ENCODE data around the gene NDUFV1. TPM values are rescaled to one million over a fixed set of nuclear protein-coding genes. Genes with fewer than 3 reads are reported as not detected.
A peak's percentile ranks its signal among the peaks of the same experiment; 100 is the strongest.
"Not testable (repeated sequence)": the region's sequence is repeated elsewhere in the genome, so short reads cannot be mapped to it uniquely, and the experiment has no call there.

The NDUFV1 gene
- 100 to 1,000 TPM; 375 to 462 (median 435) TPM for total RNA-seq
- 380 TPM for polyA plus RNA-seq
- long read RNA-seq, donor 1, transcript NDUFV1-228 (2 exons, 573 nt): minor isoform, 8 of 801 reads
- long read RNA-seq, donor 1, transcript NDUFV1-201 (10 exons, 1,596 nt): major isoform, 597 of 801 reads
- long read RNA-seq, donor 1, transcript NDUFV1-216 (10 exons, 1,503 nt): minor isoform, 9 of 801 reads
- long read RNA-seq, donor 1, partial matches to known transcripts: 164 of 801 reads
- long read RNA-seq, donor 1, other reads (novel, unspliced or antisense): 21 of 801 reads
- long read RNA-seq, donor 2, transcript NDUFV1-228 (2 exons, 573 nt): minor isoform, 13 of 529 reads
- long read RNA-seq, donor 2, transcript NDUFV1-201 (10 exons, 1,596 nt): major isoform, 370 of 529 reads
- long read RNA-seq, donor 2, transcript NDUFV1-220 (3 exons, 736 nt): minor isoform, 6 of 529 reads
- long read RNA-seq, donor 2, partial matches to known transcripts: 108 of 529 reads
- long read RNA-seq, donor 2, other reads (novel, unspliced or antisense): 24 of 529 reads
- long read RNA-seq, donor 3, transcript NDUFV1-228 (2 exons, 573 nt): minor isoform, 8 of 2,334 reads
- long read RNA-seq, donor 3, transcript NDUFV1-201 (10 exons, 1,596 nt): major isoform, 2,097 of 2,334 reads
- long read RNA-seq, donor 3, transcript NDUFV1-216 (10 exons, 1,503 nt): minor isoform, 21 of 2,334 reads
- long read RNA-seq, donor 3, transcript NDUFV1-202 (10 exons, 1,512 nt): minor isoform, 8 of 2,334 reads
- long read RNA-seq, donor 3, partial matches to known transcripts: 88 of 2,334 reads
- long read RNA-seq, donor 3, other reads (novel, unspliced or antisense): 110 of 2,334 reads
- long read RNA-seq, donor 4, transcript NDUFV1-216 (10 exons, 1,503 nt): minor isoform, 5 of 516 reads
- long read RNA-seq, donor 4, transcript NDUFV1-228 (2 exons, 573 nt): minor isoform, 6 of 516 reads
- long read RNA-seq, donor 4, transcript NDUFV1-201 (10 exons, 1,596 nt): major isoform, 389 of 516 reads
- long read RNA-seq, donor 4, partial matches to known transcripts: 88 of 516 reads
- long read RNA-seq, donor 4, other reads (novel, unspliced or antisense): 23 of 516 reads

- no peaks in the 10 kb centered on the region for H3K4me1 ChIP-seq (ENCODE audit: control insufficient read depth, insufficient read depth, low read length)
- no peaks in the 10 kb centered on the region for H3K9me3 ChIP-seq (ENCODE audit: control insufficient read depth, low read length)
- H3K4me3 ChIP-seq (ENCODE audit: low read length): peak within 1 kb of the TSS; percentile 67
- intact Hi-C loops (cut with DNase I): no loop called here
- DNase-seq (peak; percentile 98 to 99 (median 99)), ATAC-seq (peak; percentile 98 to 99)
- under 1% methylated on average over 69 of the region's 69 CpGs for WGBS
- H3K27me3 ChIP-seq (ENCODE audit: control insufficient read depth, insufficient read depth): no peaks in the 10 kb centered on the region
- peak within 1 kb of the TSS; percentile 51 for H3K27ac ChIP-seq (ENCODE audit: low read length)
These were observed at the start of gene NDUFV1 for GRCh38 chr11:67606492-67607295. NDUFV1 (plus strand) TSS chr11:67606936; CDS start chr11:67607005, 69 bp downstream.

- intact Hi-C loops (cut with DNase I): no loop called here
- Histone ChIP-seq H3K4me1 (ENCODE audit: control insufficient read depth, insufficient read depth, low read length) (no peaks in the 10 kb centered on the region), H3K27me3 (ENCODE audit: control insufficient read depth, insufficient read depth) (no peaks in the 10 kb centered on the region), H3K27ac (ENCODE audit: low read length) (peak overlapping the region; percentile 81), H3K4me3 (ENCODE audit: low read length) (peak overlapping the region; percentile 5), H3K9me3 (ENCODE audit: control insufficient read depth, low read length) (no peaks in the 10 kb centered on the region)
- ATAC-seq: peak; percentile 89 to 90
- peak; percentile 68 to 78 (median 75) for DNase-seq
- WGBS: 39% methylated on average over 19 of the region's 19 CpGs
These were observed 48.5 kb upstream of the NDUFV1 start for GRCh38 chr11:67558084-67558772.

GRCh38 chr11:67561971-67562619 is 44.6 kb upstream of the NDUFV1 start:
- Histone ChIP-seq H3K27ac (ENCODE audit: low read length) (no peak overlapping the region), H3K4me1 (ENCODE audit: control insufficient read depth, insufficient read depth, low read length) (no peaks in the 10 kb centered on the region), H3K9me3 (ENCODE audit: control insufficient read depth, low read length) (no peaks in the 10 kb centered on the region), H3K27me3 (ENCODE audit: control insufficient read depth, insufficient read depth) (no peaks in the 10 kb centered on the region), H3K4me3 (ENCODE audit: low read length) (no peak overlapping the region)
- ATAC-seq (no peak), DNase-seq (no peak)
- 79% methylated on average over 10 of the region's 10 CpGs for WGBS
- intact Hi-C loops (cut with DNase I): no loop called here

GRCh38 chr11:67562963-67563704 is 43.6 kb upstream of the NDUFV1 start:
- DNase-seq: no peak
- no peak for ATAC-seq
- Histone ChIP-seq H3K27ac (ENCODE audit: low read length) (peak overlapping the region; percentile 43), H3K9me3 (ENCODE audit: control insufficient read depth, low read length) (no peaks in the 10 kb centered on the region), H3K4me3 (ENCODE audit: low read length) (no peak overlapping the region), H3K27me3 (ENCODE audit: control insufficient read depth, insufficient read depth) (no peaks in the 10 kb centered on the region), H3K4me1 (ENCODE audit: control insufficient read depth, insufficient read depth, low read length) (no peaks in the 10 kb centered on the region)
- intact Hi-C loops (cut with DNase I): no loop called here
- WGBS: 66% methylated on average over 10 of the region's 10 CpGs

GRCh38 chr11:67563705-67564114 is 43.0 kb upstream of the NDUFV1 start:
- H3K27ac ChIP-seq (ENCODE audit: low read length): peak overlapping the region; percentile 43
- H3K9me3 ChIP-seq (ENCODE audit: control insufficient read depth, low read length); H3K27me3 ChIP-seq (ENCODE audit: control insufficient read depth, insufficient read depth); intact Hi-C loops (cut with DNase I); H3K4me3 ChIP-seq (ENCODE audit: low read length); H3K4me1 ChIP-seq (ENCODE audit: control insufficient read depth, insufficient read depth, low read length): not testable (repeated sequence)
- WGBS: 24% methylated on average over 11 of the region's 11 CpGs
- DNase-seq (peak in 2 of 3 donors; percentile 68 to 78), ATAC-seq (peak; percentile 82 to 90)

- Histone ChIP-seq H3K4me3 (ENCODE audit: low read length) (no peak overlapping the region), H3K4me1 (ENCODE audit: control insufficient read depth, insufficient read depth, low read length) (no peaks in the 10 kb centered on the region), H3K27ac (ENCODE audit: low read length) (no peak overlapping the region), H3K9me3 (ENCODE audit: control insufficient read depth, low read length) (no peaks in the 10 kb centered on the region), H3K27me3 (ENCODE audit: control insufficient read depth, insufficient read depth) (no peaks in the 10 kb centered on the region)
- DNase-seq (no peak), ATAC-seq (no peak)
- intact Hi-C loops (cut with DNase I): no loop called here
- 93% methylated on average over 4 of the region's 4 CpGs for WGBS
These were observed 42.5 kb upstream of the NDUFV1 start for GRCh38 chr11:67564230-67564629.

- 49% methylated on average over 6 of the region's 6 CpGs for WGBS
These were observed 35.3 kb upstream of the NDUFV1 start for GRCh38 chr11:67571443-67571842.

GRCh38 chr11:67572305-67572704 is 34.4 kb upstream of the NDUFV1 start:
- Histone ChIP-seq H3K27ac (ENCODE audit: low read length) (no peak overlapping the region), H3K9me3 (ENCODE audit: control insufficient read depth, low read length) (no peaks in the 10 kb centered on the region), H3K4me3 (ENCODE audit: low read length) (no peak overlapping the region), H3K27me3 (ENCODE audit: control insufficient read depth, insufficient read depth) (no peaks in the 10 kb centered on the region), H3K4me1 (ENCODE audit: control insufficient read depth, insufficient read depth, low read length) (no peaks in the 10 kb centered on the region)
- intact Hi-C loops (cut with DNase I): no loop called here
- ATAC-seq: no peak
- WGBS: 25% methylated on average over 5 of the region's 5 CpGs
- DNase-seq: no peak

More at GRCh38 chr11:67571443-67571842, 35.3 kb upstream of the NDUFV1 start:
- H3K27me3 ChIP-seq (ENCODE audit: control insufficient read depth, insufficient read depth): no peaks in the 10 kb centered on the region
- no peaks in the 10 kb centered on the region for H3K9me3 ChIP-seq (ENCODE audit: control insufficient read depth, low read length)
- H3K4me3 ChIP-seq (ENCODE audit: low read length): no peak overlapping the region
- no peak for ATAC-seq
- H3K27ac ChIP-seq (ENCODE audit: low read length): no peak overlapping the region
- DNase-seq: no peak
- no peaks in the 10 kb centered on the region for H3K4me1 ChIP-seq (ENCODE audit: control insufficient read depth, insufficient read depth, low read length)
- intact Hi-C loops (cut with DNase I): no loop called here

- Histone ChIP-seq H3K4me1 (ENCODE audit: control insufficient read depth, insufficient read depth, low read length) (no peaks in the 10 kb centered on the region), H3K4me3 (ENCODE audit: low read length) (no peak overlapping the region), H3K9me3 (ENCODE audit: control insufficient read depth, low read length) (no peaks in the 10 kb centered on the region), H3K27me3 (ENCODE audit: control insufficient read depth, insufficient read depth) (no peaks in the 10 kb centered on the region), H3K27ac (ENCODE audit: low read length) (no peak overlapping the region)
- DNase-seq: peak in 2 of 3 donors; percentile 66 to 78
- intact Hi-C loops (cut with DNase I): no loop called here
- no peak for ATAC-seq
- WGBS: 62% methylated on average over 21 of the region's 21 CpGs
These were observed 33.9 kb upstream of the NDUFV1 start for GRCh38 chr11:67572747-67573419.

Data from right cardiac atrium (tissue), 5 donors.